ENCODE measurements around the gene IL20.

The IL20 gene

DNA sequence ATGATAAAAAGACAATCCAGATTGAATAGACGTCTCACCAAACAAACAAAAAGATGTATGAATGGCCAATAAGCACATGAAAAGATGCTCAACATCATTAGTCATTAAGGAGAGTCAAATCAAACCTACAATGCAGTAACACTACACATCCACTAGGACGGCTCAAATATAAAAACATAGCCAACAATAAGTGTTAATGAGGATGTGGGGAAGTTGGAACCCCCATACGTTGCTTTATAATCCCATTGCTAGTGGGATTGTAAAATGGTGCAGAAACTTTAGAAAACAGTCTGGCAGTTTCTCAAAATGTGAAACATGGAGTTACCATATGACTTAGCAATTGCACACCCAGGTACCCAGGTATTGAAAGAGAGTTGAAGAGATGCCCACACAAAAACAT, 17.1 kb downstream of the IL20 start:
- DNase-seq = no peak

DNA sequence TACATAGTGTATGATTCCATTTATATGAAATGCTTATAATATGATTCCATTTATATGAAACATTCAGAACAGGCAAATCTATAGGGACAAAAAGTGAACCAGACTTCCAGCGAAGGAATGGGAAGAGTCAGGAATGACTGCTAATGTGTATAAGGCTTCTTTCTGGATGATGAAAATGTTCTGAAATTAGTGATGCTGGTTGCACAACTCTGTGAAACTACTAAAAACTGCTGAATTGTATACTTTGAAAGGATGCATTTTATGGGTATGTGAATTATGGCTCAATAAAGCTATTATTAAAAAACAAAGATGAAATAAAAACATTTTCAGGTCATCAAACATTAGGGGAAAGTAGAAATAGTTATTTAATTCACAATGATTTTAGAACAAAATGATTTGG, 17.7 kb downstream of the IL20 start:
- DNase-seq = no peak

DNA sequence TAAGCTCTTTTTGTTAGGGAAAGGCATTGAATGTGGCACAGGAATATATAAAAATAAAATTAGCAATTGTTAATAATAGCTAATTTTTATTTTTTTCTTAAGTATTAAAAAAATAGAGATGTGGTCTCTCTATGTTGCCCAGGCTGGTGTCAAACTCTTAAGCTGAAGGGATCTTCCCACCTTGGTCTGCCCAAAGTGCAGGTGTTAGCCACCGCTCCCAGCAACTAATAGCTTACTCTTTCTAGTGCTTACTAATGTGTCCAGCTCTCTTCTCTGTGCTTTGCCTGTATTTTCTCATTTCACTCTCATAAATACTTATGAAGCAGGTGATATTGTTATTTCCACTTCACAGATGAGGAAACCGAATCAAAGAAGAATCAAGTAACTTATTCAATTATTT, 18.5 kb downstream of the IL20 start:
- no peak for DNase-seq

DNA sequence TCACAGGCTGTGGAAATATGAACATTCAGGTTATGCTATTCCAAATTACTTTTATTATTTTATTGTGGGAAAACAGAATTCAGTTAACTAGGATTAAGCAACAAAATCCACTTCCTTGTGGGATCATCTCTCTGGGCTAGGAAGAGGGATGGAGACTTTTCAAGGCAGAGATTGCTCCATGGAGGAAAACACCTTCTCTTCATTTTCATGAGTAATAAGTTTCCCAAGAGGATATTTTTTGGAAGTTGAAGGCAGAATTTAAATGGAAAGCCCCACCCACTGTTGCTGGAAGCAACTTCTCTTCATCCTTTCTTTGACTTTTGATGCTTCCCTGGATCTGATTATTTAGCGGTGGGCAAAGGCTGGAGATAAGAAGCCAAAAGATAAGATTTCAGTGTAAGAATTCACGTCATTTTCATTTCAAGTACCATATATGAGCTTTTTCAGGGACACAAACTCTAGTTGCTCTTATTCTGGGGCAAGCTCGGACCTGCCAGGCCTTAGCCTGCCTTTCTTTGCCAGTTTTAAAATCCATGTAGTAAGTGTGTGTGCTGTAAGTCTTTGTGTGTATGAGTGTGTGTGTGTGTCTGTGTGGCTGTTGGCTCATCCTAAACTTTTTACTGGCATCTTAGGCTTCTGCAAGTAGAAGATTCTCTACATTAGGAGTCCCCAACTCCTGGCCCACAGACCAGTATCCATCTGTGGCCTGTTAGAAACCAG, 20.1 kb downstream of the IL20 start:
- DNase-seq = no peak

DNA sequence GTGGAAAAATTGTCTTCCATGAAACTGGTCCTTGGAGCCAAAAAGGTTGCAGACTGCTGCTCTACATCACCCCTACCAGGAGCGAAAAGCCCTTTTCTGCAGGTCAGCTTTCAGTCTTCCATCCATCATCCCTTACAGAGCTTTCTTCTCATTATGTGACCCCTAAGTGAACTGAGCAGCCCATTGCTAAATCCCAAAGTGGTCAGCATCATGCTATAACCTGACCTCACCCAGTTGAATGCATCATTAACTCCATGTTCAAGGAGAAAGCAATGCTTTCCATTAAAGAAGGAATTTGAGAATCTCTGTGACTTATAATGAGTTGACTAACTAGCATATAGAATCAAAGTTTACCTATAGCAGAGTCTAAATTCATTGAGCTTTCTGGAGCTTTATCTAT, 21.4 kb downstream of the IL20 start:
- no peak for DNase-seq

DNA sequence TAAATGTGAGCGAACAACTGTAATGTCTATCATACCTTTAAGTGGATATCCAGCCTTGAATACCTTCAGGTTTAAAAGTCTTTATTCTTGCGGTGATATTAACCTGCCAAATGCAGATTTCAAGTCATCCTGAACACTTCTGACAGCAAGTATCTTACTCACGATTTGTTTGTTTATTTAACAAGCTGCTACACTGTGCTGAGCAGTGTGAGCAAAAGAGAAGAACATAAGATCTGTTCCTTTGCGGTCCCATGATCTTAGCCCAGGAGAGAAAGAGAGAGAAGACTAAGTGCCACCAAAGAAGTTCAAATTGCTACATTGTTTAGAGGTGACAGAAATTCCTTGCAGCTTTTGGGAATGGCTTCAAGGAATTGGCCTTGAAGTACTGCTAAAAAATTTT, 22.3 kb downstream of the IL20 start:
- DNase-seq = no peak

DNA sequence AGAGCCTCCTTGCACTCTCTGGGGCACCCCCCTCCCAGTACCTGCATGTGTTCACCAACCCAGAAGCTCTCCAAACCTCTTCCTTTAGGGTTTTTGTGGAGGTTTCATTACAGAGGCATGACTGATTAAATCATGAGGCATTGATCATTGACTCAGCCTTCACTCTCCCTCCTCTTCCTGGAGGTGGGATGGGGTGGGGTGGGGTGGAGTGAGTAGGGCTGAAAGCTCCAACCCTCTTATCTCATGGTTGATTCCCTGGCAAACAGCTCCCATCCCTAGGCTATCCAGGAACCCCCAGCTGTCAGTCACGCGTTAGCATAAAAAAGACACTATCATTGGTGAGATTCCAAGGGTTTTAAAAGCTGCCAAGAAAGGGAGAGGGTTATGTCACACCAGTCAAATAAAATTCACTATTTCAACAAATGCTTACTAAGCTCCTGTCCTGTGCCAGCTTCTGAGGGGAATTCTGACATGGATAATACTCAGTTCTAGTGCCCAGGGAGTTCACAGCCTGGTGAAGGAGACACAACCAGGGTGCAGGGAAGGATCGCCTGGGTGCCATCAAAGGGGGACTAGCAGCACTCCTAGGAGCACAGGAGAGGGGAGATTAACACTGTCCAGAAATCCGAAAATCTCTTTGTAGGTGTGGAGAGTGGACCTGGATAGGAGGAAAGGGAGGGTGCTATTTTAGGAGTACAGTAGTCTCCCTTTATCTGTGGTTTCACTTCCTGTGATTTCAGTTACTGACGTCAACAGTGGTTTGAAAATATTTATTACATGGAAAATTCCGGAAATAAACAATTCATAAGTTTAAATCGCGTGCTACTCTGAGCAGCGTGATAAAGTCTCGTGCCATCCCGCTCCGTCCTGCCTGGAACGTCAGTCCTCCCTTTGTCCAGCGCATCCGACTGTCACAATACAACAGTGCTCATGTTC, 25.0 kb downstream of the IL20 start:
- no peak for DNase-seq

DNA sequence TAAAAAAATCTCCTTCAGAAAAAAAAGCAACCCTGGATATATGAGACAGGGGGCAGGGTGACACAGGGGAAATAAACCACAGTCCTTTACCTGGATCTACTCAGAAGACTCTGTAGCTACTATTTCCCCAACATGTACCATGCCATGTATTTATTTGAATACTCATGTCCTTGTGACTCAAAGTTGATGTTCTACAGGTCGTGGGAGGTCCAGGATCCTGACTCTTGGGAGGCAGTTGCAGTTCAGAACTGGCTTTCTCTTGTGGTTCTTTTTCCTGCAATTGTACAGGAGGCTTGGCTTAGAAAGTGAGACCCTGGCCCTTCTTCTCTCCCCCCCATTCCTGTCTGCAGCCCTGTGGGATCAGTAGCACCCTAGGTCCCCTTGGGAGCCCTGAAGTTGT, 26.0 kb downstream of the IL20 start:
- no peak for DNase-seq

DNA sequence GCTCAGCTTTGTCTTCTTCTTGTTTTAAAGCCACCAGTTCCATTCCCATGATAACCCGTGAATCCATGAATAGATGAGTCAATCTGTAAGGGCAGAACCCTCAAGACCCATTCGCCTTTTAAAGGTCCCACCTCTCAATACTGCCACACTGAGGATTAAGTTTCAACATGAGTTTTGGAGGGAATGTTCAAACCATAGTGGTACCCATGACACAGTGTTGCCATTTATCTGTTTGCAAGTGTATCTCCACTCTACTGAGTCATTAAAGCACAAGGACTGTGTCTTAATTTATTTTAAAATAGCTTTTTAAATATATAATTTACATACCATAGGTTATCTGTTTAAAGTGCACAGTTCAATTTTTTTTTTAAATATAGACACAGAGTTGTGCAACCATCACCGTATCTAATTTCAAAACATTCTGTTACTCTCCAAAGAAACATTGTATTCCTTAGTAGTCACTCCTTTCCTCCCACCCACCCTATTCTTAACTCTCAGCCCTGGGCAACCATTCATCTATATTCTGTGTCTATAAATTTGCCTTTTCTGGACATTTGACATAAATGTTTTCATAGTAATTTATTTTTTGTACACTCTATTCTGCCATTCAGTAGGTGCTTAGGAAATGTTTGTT, 27.0 kb downstream of the IL20 start:
- no peak for DNase-seq

DNA sequence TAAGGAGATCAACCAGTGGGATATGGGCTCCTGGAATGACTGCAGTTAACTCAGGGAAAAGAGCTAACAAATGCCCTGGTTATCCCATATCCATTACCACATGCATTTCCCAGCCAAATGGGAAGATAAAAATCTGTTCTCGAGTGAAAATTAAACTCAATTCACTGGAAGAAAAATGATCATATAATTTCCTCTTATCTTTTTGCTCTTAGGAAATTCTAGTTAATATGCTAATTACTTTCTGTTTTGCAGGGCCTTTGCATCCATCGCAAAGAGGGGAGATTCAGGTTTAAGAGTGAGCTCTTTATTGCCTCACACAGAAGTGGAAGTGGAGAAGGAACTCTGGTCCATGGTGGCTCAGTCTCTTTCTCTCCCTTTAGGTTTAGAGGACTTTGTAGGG, 28.0 kb downstream of the IL20 start:
- no peak for DNase-seq

DNA sequence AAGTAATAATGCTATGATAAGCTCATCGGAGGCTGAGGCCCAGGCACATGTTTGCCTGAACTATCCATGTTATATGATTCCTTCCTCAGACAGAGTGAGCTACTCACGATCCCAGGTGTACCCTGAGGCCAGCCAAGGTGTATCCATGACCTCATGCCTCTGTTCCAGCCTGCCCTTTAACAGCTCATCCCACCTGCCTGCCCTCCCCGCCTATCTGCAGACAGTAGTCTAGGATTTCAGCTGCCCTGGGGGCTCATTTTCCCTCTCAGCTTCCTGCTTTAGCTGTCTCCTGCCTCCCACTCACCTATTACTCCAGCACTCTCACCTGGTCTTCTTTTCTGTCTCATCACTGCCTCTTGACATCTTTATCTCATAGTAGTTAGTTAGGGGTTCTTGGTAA, 29.9 kb downstream of the IL20 start:
- DNase-seq = no peak

DNA sequence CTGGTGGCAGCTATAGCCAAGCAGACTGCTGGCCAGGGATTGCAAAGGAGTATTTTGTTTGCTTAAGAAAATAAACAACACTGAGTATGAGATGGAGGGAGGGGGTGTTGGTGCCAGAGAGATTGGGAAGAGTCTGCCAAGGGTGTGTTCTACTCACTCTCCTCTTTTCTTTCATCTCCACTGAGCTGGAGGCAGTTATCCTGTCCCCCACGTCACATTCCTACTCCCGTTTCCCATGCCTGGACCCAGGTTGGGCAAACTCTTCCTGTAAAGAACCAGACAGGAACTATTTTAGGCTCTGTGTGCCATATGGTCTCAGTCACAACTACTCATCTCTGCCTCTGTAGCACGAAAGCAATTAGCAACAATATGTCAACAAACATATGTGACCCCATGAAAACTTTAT, 30.4 kb downstream of the IL20 start:
- DNase-seq = no peak

DNA sequence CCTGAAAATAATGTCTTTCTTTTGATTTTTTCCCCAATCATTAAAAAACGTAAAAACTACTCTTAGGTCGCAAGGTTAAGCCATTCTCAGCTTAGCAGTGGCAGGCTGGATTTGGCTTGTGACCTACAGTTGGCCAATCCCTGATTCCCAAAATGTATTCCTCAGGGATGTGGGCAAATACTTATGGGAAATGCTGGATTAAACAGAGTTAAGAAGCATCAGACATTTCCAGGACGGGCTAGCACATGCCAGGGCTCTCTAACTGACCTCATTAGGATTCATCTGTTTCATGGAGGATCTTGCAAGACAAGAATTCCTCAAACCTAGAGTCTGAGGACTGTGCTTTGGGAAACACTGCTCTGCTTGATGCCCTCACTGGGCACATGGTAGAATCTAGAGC, 30.8 kb downstream of the IL20 start:
- DNase-seq = no peak

DNA sequence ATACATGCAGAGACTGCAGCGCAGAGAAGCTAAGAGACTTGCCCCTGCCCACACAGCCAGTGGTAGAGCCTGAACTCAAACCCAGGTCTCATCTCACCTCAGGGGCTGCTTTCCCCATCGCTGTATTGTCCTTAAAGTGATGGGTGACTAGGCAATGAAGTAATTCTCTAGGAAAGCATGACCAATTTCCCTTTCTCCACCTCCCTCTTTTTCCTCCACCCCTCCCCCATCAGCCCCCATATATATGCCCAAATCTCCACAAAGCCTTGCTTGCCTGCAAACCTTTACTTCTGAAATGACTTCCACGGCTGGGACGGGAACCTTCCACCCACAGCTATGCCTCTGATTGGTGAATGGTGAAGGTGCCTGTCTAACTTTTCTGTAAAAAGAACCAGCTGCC, 31.8 kb downstream of the IL20 start, which contains the start of gene IL24:
Gene IL24 (plus strand): TSS at position 269 of the 400 bp plus-strand sequence. CDS start 390 bp downstream, outside the sequence.
- DNase-seq = no peak

DNA sequence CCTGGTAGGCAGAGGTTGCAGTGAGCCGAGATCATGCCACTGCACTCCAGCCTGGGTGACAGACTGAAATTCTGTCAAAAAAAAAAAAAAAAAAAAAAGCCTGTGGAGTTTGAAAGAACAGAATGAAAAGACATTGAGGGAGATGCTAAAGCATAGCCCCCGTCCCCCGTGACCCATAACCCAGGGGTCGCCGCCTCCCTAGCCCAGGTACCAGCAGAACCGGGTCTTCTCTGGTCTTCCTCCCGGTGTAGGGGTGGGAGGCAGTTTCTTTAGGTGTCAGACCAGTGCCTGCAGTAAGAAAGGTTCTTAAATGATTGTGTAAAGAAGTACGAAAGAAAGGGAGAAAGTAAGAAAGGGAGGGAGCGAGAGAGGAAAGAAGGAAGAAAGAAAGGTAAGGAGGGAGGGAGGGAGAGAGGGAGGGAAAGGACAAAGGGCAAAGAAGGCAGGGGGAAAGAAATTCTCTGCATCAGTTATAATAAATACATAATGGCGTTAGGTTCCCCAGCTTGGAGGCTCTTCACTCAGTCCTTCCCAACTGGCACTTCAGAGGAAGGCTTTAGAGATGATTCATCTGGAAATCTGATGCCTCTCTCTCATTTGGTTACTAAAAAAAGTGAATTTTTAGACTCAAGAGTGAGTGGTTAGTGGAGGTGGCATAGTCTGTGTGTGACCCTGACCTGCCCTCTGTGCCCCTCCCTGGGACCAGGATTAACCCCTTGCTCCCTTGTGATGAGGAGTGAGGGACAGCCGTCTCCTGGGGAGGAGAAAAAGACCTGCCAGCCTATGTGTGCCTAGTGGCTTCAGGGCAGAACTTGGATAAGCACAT, 32.9 kb downstream of the IL20 start:
- no peak for DNase-seq

DNA sequence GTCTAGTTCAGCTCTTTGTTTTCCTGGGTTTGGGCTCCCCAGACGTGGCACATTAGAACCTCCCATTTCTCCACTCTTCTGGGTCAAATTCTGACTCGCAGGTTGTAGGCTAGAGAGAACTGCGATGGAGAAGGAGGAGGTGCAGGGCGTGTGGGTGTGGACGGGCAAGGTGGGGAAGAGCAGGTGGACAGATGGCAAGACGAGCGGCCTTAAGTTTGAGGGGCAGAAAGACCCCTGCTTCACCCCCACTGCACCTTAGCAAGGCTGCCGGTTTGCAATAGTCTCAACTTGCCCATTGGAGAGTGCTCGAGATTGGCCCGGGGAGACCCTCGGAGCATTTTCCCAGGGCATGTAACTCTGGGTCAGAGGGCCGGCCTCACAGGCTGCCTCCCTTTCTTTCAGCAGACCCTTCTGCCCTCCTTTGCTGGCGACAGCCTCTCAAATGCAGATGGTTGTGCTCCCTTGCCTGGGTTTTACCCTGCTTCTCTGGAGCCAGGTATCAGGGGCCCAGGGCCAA, 33.5 kb downstream of the IL20 start:
- DNase-seq = no peak

DNA sequence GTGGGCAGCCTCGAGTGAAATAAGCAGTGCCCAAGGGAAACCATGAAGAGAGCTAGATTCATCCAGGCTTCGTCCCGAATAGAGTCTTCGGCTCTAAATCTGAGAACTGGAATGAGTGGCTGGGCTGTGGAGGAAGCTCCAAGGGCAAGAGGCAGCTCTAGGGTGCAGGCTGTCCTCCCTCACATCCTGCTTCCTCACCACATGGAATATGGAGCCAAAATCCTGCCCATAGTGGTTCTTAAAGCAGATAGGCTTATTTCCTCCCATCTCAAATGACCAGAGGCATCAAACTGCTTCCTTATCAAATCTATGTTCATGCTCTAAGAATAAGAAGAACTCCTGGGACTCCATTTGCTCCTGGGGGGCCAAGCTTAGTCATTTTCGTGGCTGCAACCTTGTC, 34.3 kb downstream of the IL20 start:
- no peak for DNase-seq

DNA sequence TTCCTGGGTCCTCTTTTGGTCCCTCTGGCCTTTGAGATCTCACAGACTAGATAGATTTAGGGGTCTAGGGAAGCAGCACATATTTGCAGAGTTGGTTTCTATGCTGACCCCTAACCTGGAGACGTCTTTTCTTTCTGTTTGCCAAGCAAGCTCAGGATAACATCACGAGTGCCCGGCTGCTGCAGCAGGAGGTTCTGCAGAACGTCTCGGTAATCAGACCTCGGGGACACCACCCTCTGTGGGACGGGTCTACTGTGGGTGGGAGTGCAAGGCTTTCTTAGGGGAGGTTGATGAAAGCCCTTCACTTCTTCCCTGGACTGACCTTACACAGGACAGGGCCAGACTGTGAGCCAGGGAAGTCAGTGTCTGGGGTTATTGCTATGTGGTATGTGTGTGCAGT, 34.7 kb downstream of the IL20 start:
- no peak for DNase-seq

DNA sequence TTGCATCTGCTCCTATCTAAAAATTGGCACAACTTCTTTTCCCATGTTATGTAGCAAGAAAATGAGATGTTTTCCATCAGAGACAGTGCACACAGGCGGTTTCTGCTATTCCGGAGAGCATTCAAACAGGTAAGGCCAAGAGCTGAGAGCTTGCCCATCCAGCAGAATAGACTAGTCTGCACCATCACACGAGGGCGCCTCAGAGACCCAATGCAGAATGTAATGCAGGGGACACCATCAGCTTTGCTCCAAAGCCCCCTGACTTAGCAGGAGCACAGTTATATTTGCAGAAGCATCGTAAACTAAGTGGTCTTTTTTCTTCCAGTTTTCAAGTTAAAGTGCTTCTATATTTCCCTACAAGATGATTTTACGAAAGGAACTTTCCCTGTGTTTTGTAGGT, 36.5 kb downstream of the IL20 start:
- DNase-seq = no peak

DNA sequence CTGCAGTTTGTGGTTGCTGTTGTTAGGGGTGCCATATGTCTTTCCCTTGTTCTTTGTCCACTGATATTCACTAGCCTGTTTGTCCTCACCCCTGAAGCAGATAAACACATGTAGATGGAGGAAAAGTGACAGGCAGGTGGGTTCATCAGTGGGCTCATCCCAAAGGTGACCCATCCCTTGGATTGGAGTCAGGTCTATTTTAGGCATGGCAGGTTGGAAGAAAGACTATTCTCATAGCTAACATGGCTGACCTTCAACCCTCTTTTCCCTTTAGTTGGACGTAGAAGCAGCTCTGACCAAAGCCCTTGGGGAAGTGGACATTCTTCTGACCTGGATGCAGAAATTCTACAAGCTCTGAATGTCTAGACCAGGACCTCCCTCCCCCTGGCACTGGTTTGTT, 37.3 kb downstream of the IL20 start:
- DNase-seq = no peak

DNA sequence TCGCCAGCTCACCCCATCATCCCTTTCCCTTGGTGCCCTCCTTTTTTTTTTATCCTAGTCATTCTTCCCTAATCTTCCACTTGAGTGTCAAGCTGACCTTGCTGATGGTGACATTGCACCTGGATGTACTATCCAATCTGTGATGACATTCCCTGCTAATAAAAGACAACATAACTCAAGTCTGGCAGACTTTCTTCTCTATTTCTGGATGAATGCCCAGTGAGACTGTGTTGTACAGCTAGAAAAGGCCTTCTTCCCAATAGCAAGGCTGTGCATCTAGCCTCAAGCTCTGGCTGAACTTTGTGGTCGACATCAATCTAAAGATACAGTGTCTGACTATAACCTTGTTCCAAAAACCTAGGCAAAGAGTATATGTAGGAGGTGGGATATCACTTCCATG, 38.3 kb downstream of the IL20 start:
- DNase-seq = no peak

DNA sequence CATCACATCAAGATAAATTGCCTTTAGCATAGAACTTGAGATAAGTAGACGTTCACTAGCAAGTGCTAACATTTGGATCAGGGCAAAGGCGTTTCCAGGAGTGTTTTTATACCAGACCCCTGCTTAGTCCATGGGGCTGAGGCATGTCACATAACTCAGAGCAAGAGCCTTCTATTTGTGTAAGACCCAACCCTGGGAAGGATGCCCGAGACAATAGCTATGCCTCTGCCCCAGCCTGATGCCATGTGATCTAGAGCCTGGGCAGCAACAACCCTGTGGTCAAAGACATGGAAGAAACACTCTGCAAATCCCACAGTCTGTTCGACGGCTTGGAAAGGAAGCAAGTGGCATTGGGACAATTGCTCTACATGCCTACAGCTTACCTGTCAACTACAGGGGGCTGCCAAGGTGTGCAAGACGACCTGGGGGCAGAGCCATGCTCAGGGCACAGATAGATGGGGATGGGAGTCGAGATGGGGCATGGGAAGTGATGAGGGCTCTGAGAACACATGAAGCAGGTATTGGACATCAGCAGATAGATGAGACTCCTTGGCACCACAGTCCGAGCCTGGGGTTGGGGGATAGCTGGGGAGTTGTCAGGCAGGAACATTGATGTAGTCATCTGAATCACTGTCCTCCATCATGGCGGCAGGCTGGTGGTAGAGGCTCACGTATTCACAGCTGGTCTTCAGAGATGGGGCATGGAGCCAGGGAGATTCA, 39.2 kb downstream of the IL20 start:
- DNase-seq = no peak

Data from T-helper 9 cell (primary cell).